ENCODE results near the gene GNGT2.

Gene GNGT2

GRCh38 chr17:49194297-49194607 lies 16.1 kb downstream of the GNGT2 start:
- no peak for TF ChIP-seq CTCF (IDR thresholded peaks at IDR 0.05)
- Histone ChIP-seq H3K9me3 (no peaks in the 10 kb centered on the region), H3K27me3 (peaks cover 7% of the 10 kb centered on the region), H3K27ac (no peak overlapping the region), H3K4me1 (ENCODE audit: control insufficient read depth in 1 of 2, insufficient read depth in 1 of 2, low read depth in 1 of 2, low read length in 1 of 2) (peaks cover 20 to 27% of the 10 kb centered on the region in 2 experiments), H3K4me3 (ENCODE audit: low read depth in 1 of 2, low read length in 1 of 2) (no peak overlapping the region), H3K36me3 (no peaks in the 10 kb centered on the region)

DNA sequence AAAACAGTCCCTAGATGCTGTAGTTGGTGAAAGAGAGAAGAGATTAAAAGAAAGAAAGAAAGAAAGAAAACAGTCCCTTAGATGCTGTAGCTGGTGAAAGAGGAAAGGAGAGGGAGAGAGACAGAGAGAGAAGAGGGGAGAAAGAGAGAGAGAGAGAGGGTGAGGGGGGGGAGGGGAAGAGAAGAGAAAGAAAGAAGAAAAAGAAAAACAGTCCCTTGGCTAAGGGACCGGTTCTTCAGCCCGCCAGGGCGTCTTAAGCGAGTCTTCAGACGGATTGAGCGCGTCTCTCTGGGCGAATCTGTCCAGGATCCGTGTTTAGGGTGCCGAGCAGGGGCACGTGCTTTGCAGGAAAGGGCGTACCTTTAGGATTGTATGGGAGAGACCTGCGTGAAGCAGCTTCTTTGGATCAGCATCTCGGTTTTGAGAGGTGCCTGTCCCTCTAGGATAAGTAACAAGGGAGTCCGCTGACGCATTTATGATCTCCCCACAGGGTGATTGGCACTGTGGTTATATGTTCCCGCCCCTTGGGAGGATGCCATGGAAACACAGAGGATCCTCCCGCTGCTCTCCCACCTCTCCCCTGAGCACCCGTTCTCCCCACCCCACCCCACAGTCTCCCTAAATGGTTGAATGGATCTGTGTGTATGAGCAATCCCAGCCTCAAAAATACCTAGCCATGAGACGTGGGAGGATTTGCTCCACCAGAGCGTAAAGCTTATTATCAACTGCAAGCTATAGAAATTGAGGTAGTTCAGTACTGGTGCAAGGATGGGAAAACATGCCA lies 16.7 kb downstream of the GNGT2 start:
- no peaks in the 10 kb centered on the region for H3K36me3 ChIP-seq
- H3K27ac ChIP-seq = no peak overlapping the region
- H3K4me3 ChIP-seq (ENCODE audit: low read depth in 1 of 2, low read length in 1 of 2) = peak overlapping the region; percentile 85 to 98
- H3K27me3 ChIP-seq = peaks cover 7% of the 10 kb centered on the region
- peaks cover 20 to 27% of the 10 kb centered on the region in 2 experiments for H3K4me1 ChIP-seq (ENCODE audit: control insufficient read depth in 1 of 2, insufficient read depth in 1 of 2, low read depth in 1 of 2, low read length in 1 of 2)
- no peaks in the 10 kb centered on the region for H3K9me3 ChIP-seq
- no peak for TF ChIP-seq CTCF (IDR thresholded peaks at IDR 0.05)

- no peaks in the 10 kb centered on the region for H3K9me3 ChIP-seq
Measured at GRCh38 chr17:49191917-49192741, 18.2 kb downstream of the GNGT2 start.

DNA sequence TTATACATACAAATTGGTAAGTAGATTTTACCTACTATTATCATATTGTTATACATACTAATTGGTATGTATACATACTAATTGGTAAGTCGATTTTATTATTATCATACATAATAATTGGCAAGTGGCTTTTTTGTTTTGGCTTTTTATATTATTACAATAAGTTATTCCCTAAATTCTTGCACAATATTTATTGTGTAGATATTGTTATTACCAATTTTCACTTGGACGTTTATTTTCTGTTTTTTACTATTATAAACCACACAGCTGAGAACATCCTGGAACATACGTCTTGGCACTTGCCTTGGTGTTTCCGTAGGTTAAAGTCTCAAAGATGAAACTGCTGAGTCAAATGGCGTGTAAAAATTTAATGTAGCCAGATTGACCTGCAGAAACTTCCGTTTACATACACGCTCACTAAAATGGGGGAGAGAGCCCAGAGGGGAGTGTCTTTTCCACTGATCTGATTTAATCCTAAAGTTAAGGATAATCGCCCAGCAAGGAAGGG lies 18.9 kb downstream of the GNGT2 start:
- H3K4me3 ChIP-seq (ENCODE audit: low read depth in 1 of 2, low read length in 1 of 2) = peak overlapping the region; percentile 85 to 98

More at GRCh38 chr17:49191917-49192741, 18.2 kb downstream of the GNGT2 start:
- H3K4me1 ChIP-seq (ENCODE audit: control insufficient read depth in 1 of 2, insufficient read depth in 1 of 2, low read depth in 1 of 2, low read length in 1 of 2) = peaks cover 20 to 27% of the 10 kb centered on the region in 2 experiments
- TF ChIP-seq CTCF (IDR thresholded peaks at IDR 0.05) = no peak
- H3K27me3 ChIP-seq = peaks cover 7% of the 10 kb centered on the region
- H3K36me3 ChIP-seq = no peaks in the 10 kb centered on the region
- H3K4me3 ChIP-seq (ENCODE audit: low read depth in 1 of 2, low read length in 1 of 2) = peak overlapping the region; percentile 85 to 98
- peak overlapping the region; percentile 98 for H3K27ac ChIP-seq

DNA sequence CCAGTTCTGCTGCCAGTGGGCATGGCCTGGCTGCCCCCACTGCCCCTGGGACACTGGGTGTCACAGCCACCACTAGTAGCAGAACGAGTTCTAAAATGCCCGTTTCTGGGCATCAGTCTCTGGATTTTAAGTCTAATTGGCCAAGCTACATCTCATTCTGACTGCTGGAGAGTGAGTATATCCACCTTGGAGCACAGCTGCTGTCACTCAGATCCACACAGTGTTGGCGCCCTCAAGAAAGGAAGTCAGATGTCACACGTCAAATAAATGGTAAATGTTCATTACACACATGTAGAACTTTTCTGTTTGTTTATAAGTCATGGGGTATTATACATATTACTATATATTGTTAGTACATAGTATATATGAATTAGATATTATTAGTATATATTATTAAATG lies 19.4 kb downstream of the GNGT2 start:
- TF ChIP-seq CTCF (IDR thresholded peaks at IDR 0.05) = no peak
- no peaks in the 10 kb centered on the region for H3K36me3 ChIP-seq
- H3K4me1 ChIP-seq (ENCODE audit: control insufficient read depth in 1 of 2, insufficient read depth in 1 of 2, low read depth in 1 of 2, low read length in 1 of 2) = peaks cover 20 to 27% of the 10 kb centered on the region in 2 experiments
- peaks cover 7% of the 10 kb centered on the region for H3K27me3 ChIP-seq
- H3K9me3 ChIP-seq = no peaks in the 10 kb centered on the region
- no peak overlapping the region for H3K4me3 ChIP-seq (ENCODE audit: low read depth in 1 of 2, low read length in 1 of 2)
- H3K27ac ChIP-seq = no peak overlapping the region

More for the DNA sequence above, 18.9 kb downstream of the GNGT2 start:
- peak overlapping the region; percentile 98 for H3K27ac ChIP-seq
- H3K27me3 ChIP-seq = peaks cover 7% of the 10 kb centered on the region
- no peaks in the 10 kb centered on the region for H3K36me3 ChIP-seq
- TF ChIP-seq CTCF (IDR thresholded peaks at IDR 0.05) = no peak
- peaks cover 20 to 27% of the 10 kb centered on the region in 2 experiments for H3K4me1 ChIP-seq (ENCODE audit: control insufficient read depth in 1 of 2, insufficient read depth in 1 of 2, low read depth in 1 of 2, low read length in 1 of 2)
- no peaks in the 10 kb centered on the region for H3K9me3 ChIP-seq
